HepG2 (cell line): Measurements from ENCODE around the gene RMI2. TPM values are rescaled to one million over a fixed set of nuclear protein-coding genes. Genes with fewer than 3 reads are reported as not detected.

Experiments used
- FOSL1 ChIP-seq: sonication (generic); formaldehyde crosslinking; IDR thresholded peaks from 2 replicates; pipeline ENCODE4 v1.9.0; 2021; ENCODE audit warnings: missing genetic modification reagents, borderline replicate concordance
- HNRNPK ChIP-seq: fragments of 200-400 bp; formaldehyde crosslinking; IDR thresholded peaks from 2 replicates; pipeline ENCODE4 v1.6.1; 2018; ENCODE audit warnings: low read length, low read depth, moderate library complexity, mild to moderate bottlenecking; ENCODE audit not compliant: poor library complexity, severe bottlenecking
- KLF13 ChIP-seq: sonication (generic); formaldehyde crosslinking; IDR thresholded peaks from 2 replicates; pipeline ENCODE4 v1.4.0; 2020; ENCODE audit warnings: mild to moderate bottlenecking, missing genetic modification reagents
- LCORL ChIP-seq, 2 experiments: fragments of 450-650 bp in 1 of 2; sonication (generic) in 1 of 2; formaldehyde crosslinking in 1 of 2; IDR thresholded peaks; 2 replicates each; pipeline versions ENCODE4 v1.5.0 to v1.6.1; 2017 to 2020; ENCODE audit warnings: antibody characterized with exemption in 1 of 2, missing genetic modification reagents in 1 of 2
- MZF1 ChIP-seq: sonication (generic); formaldehyde crosslinking; IDR thresholded peaks from 2 replicates; pipeline ENCODE4 v1.8.1; 2023; ENCODE audit warnings: mild to moderate bottlenecking, missing genetic modification reagents, borderline replicate concordance
- NFE2 ChIP-seq: sonication (generic); formaldehyde crosslinking; IDR thresholded peaks from 2 replicates; pipeline ENCODE4 v1.4.0; 2020; ENCODE audit warnings: missing genetic modification reagents
- ZKSCAN8 ChIP-seq: IDR thresholded peaks from 2 replicates; pipeline ENCODE4 v1.6.1; 2016; ENCODE audit warnings: borderline replicate concordance, missing genetic modification reagents, missing compliant biosample characterization
- ZNF234 ChIP-seq: sonication (generic); formaldehyde crosslinking; conservative IDR thresholded peaks from 2 replicates; pipeline ENCODE4 v1.5.1; 2020; ENCODE audit warnings: mild to moderate bottlenecking, missing genetic modification reagents
- ZNF337 ChIP-seq: sonication (generic); formaldehyde crosslinking; IDR thresholded peaks from 2 replicates; pipeline ENCODE4 v1.5.1; 2020; ENCODE audit warnings: missing genetic modification reagents, low read depth, mild to moderate bottlenecking, borderline replicate concordance
- ZNF343 ChIP-seq: sonication (generic); formaldehyde crosslinking; IDR thresholded peaks from 2 replicates; pipeline ENCODE4 v1.4.0; 2020; ENCODE audit warnings: mild to moderate bottlenecking, missing genetic modification reagents
- ZNF441 ChIP-seq: sonication (generic); formaldehyde crosslinking; IDR thresholded peaks from 2 replicates; pipeline ENCODE4 v1.7.0; 2021; ENCODE audit warnings: missing genetic modification reagents, borderline replicate concordance
- ZNF577 ChIP-seq: sonication (generic); formaldehyde crosslinking; IDR thresholded peaks from 2 replicates; pipeline ENCODE4 v1.4.0; 2020; ENCODE audit warnings: mild to moderate bottlenecking, low read depth, missing genetic modification reagents, borderline replicate concordance
- ZNF781 ChIP-seq: sonication (generic); formaldehyde crosslinking; IDR thresholded peaks from 2 replicates; pipeline ENCODE4 v1.5.1; 2020; ENCODE audit warnings: borderline replicate concordance, mild to moderate bottlenecking, missing genetic modification reagents; ENCODE audit errors: not compliant biosample characterization
- polyA plus RNA-seq, 8 experiments: library from polyadenylated mRNA; depleted of rRNA in 3 of 8; stranded (reverse) in 7 of 8; unstranded in 1 of 8; fragments of >200 nt; fragmentation: Illumina TruSeq in 4 of 8; extraction: Trizol in 4 of 8; gene quantifications; 2 replicates each; pipeline versions ENCODE4 v1.2.1 to v1.2.3, GENCODE V29; 2011 to 2016; ENCODE audit warnings: low read depth in 4 of 8, missing spikeins in 1 of 8, mixed read lengths in 1 of 8; ENCODE audit not compliant: insufficient read depth in 1 of 8
- total RNA-seq, 5 experiments: library from RNA; depleted of rRNA; stranded (reverse); fragments of >200 nt; fragmentation: Illumina TruSeq; extraction: Trizol; gene quantifications; 2 replicates each; pipeline ENCODE4 v1.2.3, GENCODE V29; 2016; ENCODE audit warnings: low read depth in 1 of 5
- TF ChIP-seq, protein P1 (sequence below): sonication (generic); formaldehyde crosslinking; IDR thresholded peaks from 2 replicates; pipeline ENCODE4 v1.8.0; 2022; ENCODE audit warnings: missing genetic modification reagents, low read depth, mild to moderate bottlenecking, borderline replicate concordance
- TF ChIP-seq, protein P2 (sequence below): sonication (generic); formaldehyde crosslinking; IDR thresholded peaks from 2 replicates; pipeline ENCODE4 v1.5.0; 2020; ENCODE audit warnings: missing genetic modification reagents
- TF ChIP-seq, protein P3 (sequence below): sonication (generic); formaldehyde crosslinking; IDR thresholded peaks from 2 replicates; pipeline ENCODE4 v1.8.1; 2023; ENCODE audit warnings: mild to moderate bottlenecking, missing genetic modification reagents, borderline replicate concordance
- TF ChIP-seq, protein P4 (sequence below): IDR thresholded peaks from 2 replicates; pipeline ENCODE4 v1.4.0; 2020; ENCODE audit warnings: mild to moderate bottlenecking, missing genetic modification reagents
- TF ChIP-seq, protein P5 (sequence below): sonication (generic); formaldehyde crosslinking; IDR thresholded peaks from 2 replicates; pipeline ENCODE4 v1.4.0; 2020; ENCODE audit warnings: mild to moderate bottlenecking, missing genetic modification reagents

RMI2 gene
- total and polyA plus RNA-seq, 2 of the 13 experiments (the other 11 are each of a cell fraction or from before 2014, with no cell fraction given) = 24.5 to 55.7 TPM

DNA sequence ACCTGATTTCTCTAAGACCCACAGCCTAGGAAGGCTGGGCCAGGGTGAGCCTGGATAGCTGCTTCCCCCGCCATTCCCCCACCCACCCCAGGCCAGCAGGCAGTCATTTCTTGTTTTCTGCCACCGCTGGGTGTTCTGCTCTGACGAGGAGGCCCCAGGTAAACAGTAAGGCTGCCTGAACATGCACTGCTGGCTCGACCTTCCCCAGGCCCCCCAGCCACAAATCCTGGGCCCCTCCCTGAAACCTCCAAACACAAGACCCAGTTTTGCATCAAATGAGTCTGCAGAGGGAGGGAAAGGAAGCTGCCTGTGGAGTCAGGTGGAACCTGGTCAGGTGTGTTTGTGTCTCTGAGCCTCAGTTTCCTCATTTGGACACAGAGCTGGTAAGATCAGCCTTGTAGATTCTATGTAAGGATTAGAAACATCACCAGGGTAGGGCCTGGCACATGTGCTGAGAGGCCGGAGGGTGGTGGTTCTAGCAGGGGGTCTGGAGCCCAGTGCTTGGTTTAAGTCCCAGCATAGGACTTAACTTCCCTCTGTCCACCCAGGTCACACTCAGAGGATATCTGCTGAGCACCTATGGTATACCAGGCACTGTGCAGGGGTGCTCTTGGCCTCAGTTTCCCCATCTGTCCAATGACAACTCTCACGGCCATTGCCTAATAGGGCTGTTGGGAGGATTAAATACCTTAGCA lies 45.2 kb upstream of the RMI2 start (continued):
- TF ChIP-seq ZNF343 (no peak), ZNF577 (CRISPR knock-in tag) (no peak), NFE2 (CRISPR knock-in tag) (no peak), HNRNPK (no peak), ZNF337 (CRISPR knock-in tag) (0 out of 2 replicates have a peak, but pooled peaks have one; percentile 17), LCORL (IDR thresholded peaks at IDR 0.05) (no peak), LCORL (CRISPR knock-in tag; IDR thresholded peaks at IDR 0.05) (0 out of 2 replicates have a peak, but pooled peaks have one; percentile 28), ZNF441 (CRISPR knock-in tag) (no peak), KLF13 (CRISPR knock-in tag) (no peak), ZNF781 (no peak), ZNF234 (CRISPR knock-in tag) (no peak), MZF1 (CRISPR knock-in tag) (no peak), FOSL1 (CRISPR knock-in tag) (no peak), ZKSCAN8 (CRISPR knock-in tag) (no peak)
- TF ChIP-seq, protein P1, sequence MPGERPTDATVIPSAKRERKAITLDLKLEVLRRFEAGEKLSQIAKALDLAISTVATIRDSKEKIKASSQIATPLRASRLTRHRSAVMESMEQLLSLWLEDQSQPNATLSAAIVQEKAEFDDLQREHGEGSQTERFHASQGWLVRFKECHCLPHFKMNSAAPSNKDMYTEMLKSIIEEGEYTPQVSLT = no peak
- TF ChIP-seq, protein P2, sequence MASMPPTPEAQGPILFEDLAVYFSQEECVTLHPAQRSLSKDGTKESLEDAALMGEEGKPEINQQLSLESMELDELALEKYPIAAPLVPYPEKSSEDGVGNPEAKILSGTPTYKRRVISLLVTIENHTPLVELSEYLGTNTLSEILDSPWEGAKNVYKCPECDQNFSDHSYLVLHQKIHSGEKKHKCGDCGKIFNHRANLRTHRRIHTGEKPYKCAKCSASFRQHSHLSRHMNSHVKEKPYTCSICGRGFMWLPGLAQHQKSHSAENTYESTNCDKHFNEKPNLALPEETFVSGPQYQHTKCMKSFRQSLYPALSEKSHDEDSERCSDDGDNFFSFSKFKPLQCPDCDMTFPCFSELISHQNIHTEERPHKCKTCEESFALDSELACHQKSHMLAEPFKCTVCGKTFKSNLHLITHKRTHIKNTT (CRISPR knock-in tag) = no peak
- TF ChIP-seq, protein P3, sequence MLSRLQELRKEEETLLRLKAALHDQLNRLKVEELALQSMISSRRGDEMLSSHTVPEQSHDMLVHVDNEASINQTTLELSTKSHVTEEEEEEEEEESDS = no peak
- TF ChIP-seq, protein P4, sequence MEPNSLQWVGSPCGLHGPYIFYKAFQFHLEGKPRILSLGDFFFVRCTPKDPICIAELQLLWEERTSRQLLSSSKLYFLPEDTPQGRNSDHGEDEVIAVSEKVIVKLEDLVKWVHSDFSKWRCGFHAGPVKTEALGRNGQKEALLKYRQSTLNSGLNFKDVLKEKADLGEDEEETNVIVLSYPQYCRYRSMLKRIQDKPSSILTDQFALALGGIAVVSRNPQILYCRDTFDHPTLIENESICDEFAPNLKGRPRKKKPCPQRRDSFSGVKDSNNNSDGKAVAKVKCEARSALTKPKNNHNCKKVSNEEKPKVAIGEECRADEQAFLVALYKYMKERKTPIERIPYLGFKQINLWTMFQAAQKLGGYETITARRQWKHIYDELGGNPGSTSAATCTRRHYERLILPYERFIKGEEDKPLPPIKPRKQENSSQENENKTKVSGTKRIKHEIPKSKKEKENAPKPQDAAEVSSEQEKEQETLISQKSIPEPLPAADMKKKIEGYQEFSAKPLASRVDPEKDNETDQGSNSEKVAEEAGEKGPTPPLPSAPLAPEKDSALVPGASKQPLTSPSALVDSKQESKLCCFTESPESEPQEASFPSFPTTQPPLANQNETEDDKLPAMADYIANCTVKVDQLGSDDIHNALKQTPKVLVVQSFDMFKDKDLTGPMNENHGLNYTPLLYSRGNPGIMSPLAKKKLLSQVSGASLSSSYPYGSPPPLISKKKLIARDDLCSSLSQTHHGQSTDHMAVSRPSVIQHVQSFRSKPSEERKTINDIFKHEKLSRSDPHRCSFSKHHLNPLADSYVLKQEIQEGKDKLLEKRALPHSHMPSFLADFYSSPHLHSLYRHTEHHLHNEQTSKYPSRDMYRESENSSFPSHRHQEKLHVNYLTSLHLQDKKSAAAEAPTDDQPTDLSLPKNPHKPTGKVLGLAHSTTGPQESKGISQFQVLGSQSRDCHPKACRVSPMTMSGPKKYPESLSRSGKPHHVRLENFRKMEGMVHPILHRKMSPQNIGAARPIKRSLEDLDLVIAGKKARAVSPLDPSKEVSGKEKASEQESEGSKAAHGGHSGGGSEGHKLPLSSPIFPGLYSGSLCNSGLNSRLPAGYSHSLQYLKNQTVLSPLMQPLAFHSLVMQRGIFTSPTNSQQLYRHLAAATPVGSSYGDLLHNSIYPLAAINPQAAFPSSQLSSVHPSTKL (CRISPR knock-in tag) = no peak
- TF ChIP-seq, protein P5, sequence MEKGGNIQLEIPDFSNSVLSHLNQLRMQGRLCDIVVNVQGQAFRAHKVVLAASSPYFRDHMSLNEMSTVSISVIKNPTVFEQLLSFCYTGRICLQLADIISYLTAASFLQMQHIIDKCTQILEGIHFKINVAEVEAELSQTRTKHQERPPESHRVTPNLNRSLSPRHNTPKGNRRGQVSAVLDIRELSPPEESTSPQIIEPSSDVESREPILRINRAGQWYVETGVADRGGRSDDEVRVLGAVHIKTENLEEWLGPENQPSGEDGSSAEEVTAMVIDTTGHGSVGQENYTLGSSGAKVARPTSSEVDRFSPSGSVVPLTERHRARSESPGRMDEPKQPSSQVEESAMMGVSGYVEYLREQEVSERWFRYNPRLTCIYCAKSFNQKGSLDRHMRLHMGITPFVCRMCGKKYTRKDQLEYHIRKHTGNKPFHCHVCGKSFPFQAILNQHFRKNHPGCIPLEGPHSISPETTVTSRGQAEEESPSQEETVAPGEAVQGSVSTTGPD (CRISPR knock-in tag) = no peak
